Measurements from ENCODE around the gene CAPZB.

The CAPZB gene

DNA sequence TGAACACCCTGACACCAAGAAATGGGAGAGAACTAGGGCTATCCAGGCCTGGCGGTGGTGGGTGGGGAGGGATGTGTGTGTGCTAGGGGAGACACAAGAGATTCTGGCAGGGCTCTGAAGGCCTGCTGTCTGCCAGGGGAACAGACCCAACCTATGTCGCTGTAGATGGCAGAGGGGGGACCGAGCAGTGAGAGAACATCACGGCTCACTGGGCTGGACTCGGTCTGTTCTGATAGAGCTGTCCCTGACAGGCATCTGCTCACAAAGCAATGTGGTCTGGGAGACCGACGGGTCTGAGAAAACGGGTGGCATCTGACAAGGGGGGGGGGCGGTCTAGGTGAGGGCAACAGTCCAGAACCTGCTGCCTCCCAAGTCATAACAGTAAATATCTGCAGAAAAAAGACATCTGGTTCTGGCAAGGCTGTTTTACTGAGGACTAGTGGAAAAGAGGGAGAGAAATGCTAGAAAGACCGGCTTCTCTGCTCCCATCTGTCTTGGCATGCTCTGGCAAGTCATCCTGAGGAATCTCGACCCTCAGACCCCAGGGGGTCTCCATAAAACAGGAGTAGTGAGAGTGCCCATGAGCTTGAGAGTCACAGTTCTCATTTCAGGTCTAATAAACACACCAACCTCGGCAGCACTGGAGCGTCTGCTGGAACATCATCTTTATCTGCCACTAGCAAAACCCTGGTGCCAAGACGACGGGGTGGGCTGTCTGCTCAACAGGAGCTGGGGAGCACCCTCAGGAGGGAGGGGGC, 136.7 kb downstream of the CAPZB start:
- no peak for DNase-seq (ENCODE audit: low read depth, low spot score)

GRCh38 chr1:19347533-19348172, 137.7 kb downstream of the CAPZB start:
- no peak for DNase-seq (ENCODE audit: low read depth, low spot score)

DNA sequence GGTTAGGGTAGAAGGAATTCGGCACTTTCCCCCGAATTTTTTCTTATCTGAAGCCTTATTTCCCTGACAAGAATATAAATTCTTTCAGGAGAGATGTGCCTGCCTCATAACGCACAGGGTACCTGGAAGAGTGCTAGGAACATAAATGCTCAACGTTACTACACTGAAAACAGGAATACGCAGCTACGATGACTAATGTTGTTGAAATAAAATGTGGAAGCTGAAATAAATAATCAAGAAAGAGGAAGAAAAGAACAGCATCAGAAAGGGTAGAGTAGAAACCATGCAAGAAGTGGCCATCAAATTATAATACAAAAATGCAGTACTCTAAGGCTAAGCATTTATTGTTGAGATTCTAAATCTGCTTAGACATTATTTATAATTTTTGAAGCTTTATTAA, 139.3 kb downstream of the CAPZB start:
- no peak for DNase-seq (ENCODE audit: low read depth, low spot score)

DNA sequence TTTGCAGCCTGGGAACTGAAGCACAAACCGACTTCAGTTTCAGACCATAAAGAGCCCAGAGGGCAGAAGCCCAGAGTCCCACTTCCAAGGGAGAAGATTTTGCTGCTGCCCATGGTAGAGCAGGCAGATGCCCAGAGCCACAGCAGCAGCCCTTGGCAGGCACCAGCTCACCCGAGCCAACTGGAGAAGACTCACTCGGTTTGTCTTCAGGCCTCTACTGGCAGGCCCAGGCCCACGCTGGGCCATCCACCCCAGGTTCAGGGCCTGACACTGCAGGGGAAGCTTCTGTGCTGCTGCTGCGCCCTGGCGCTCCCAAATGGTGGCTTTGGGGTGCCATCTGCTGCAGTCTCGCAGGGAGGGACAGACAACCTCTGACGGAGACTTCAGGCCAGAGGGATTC, 139.9 kb downstream of the CAPZB start:
- no peak for DNase-seq (ENCODE audit: low read depth, low spot score)

- DNase-seq (ENCODE audit: low read depth, low spot score) = no peak
Observed at GRCh38 chr1:19344831-19345230, 140.5 kb downstream of the CAPZB start.

DNA sequence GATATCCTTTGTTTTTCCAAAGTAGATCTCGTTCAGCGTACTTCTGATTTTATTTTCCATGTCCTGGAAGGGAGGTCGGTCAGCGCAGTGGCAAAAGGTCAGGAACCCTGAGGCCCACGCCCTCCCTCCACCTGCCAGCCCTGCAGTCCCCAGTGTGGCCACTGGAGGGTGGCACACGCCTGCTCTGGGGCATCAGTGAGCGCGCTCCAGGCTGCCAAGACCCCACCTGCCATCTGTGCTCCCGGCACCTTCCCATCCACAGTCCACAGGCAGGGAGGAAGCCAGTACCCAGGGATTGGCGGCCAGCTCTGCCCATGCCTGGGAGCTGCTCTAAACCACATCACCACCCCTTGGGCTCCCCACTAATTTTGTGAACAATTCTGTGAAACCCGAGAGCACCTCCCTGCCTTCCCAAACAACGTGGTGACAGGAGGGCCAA, 140.9 kb downstream of the CAPZB start:
- peak; percentile 67 for DNase-seq (ENCODE audit: low read depth, low spot score)

GRCh38 chr1:19343617-19344350, 141.6 kb downstream of the CAPZB start:
- no peak for DNase-seq (ENCODE audit: low read depth, low spot score)

DNA sequence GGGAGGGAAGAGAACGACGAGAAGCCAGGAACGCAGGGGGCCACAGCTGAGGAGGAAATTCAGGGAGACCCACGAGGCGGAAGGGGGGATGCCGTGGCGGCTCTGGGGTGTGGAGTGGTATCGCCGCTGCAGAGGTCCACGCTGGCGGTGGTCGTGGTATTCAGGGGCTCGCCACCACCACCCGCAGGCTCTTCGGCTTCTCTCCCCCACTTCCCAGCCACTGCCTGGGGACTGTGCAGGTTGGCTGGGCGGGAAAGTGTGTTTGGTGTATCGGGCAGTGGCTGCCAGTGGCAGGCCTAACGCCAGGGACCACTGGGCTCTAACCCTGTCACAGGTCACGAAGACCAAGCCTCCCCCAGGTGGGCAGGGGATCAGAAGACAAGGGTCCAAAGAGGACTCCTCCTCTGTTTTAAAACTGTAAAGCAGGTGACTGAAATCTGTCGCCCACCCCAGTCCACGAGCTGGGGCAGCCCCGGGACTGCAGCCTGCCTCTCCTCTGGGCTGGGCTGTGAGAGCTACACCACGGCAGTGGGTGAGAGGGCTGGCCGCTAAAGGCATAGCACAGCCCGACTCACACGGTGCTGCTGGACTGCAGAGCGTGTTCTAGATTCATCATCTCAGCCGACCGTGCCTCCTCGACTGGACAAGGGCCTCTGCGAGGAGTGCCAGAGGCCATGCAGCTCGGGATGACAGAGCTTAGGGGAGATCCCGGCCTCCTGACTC, 142.3 kb downstream of the CAPZB start:
- DNase-seq (ENCODE audit: low read depth, low spot score) = no peak

- no peak for DNase-seq (ENCODE audit: low read depth, low spot score)
Observed at GRCh38 chr1:19342062-19342750, 143.1 kb downstream of the CAPZB start.

- DNase-seq (ENCODE audit: low read depth, low spot score) = peak; percentile 83
Observed at GRCh38 chr1:19341201-19342061, 143.9 kb downstream of the CAPZB start.

DNA sequence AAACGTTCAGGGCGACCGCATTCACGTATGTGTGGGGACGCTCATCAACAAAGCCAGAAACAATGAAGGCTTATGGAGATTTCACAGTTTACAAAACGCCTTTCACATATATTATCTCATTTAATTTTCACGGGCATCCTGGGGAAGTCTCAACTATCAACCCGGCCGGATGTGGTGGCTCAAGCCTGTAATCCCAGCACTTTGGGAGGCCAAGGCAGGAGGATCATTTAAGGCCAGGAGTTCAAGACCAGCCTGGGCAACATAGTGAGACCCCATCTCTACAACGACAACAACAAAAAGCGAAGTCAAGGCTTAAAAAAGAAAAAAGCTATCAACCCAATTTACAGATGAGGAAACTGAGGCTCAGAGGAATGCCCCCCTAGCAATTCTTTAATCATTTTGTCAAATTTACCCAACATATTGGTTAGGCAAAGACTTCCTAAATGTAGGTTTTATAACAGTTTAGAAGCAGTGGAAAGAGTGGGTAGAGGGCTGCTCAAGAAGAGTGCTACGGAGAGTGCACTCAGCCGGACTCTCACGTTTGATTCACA, 144.9 kb downstream of the CAPZB start:
- DNase-seq (ENCODE audit: low read depth, low spot score) = no peak

- DNase-seq (ENCODE audit: low read depth, low spot score) = no peak
Observed at GRCh38 chr1:19339214-19339861, 146.0 kb downstream of the CAPZB start.

DNA sequence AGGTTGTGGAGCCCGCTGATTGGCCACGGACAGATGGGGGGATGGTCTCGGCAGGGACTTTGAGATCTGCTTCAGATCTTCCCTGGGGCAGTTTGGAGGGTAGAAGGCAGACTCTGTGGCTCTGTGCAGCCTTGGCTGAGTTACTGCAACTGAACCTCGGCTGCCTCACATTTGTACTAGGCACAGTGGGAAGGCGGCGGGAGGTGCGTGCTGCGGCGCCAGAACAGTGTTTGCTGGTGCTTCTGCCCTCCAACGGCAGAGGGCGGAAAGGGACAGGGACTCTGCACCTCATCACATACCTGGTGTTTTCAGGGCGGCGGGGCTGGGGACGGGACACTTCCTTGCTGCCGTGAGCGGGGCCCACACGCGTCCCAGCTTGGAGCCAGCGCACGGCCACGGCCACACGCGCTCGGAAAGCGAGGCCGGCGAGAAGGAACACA, 147.0 kb downstream of the CAPZB start:
- DNase-seq (ENCODE audit: low read depth, low spot score) = peak; percentile 39

DNA sequence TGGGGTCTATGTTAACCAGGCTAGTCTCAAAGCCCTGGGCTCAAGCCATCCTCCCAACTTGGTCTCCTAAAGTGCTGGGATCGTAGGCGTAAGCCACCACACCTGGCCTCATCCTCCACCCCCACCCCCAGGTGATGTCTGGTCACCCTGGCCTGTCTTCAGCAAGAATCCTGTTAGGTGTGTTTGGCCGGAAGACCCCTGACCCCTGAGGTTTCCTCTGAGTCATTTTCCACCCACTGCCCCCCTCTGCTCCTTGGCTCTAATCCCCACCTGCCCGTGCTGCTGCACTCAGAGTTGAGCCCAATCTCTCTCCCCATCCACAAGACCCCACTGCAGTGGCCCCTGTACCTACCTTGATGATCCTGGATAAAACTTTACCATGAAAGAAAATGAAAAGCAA, 148.1 kb downstream of the CAPZB start:
- DNase-seq (ENCODE audit: low read depth, low spot score) = no peak

GRCh38 chr1:19336543-19336942, 148.8 kb downstream of the CAPZB start:
- DNase-seq (ENCODE audit: low read depth, low spot score) = peak; percentile 49

- DNase-seq (ENCODE audit: low read depth, low spot score) = no peak
Observed at GRCh38 chr1:19333587-19334354, 151.6 kb downstream of the CAPZB start.

DNA sequence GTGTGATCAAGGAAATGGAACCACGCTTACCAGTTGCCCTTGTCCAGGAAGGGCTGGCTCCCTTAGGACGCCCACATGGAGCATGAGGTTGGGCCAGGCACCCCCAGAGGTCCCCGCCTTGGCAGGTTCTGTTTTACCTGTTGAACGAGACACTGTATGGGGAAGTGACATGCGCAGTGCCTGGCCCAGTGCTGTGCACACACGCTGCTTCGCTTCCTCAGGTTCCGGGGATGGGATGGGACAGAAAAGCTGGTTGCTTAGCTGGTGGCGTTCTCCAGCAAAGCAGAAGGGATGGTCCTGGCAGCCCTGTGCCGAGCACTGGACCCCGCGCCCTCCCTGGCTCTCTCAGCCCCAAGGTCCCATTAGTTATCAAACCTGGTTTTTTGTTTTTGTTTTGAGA, 152.5 kb downstream of the CAPZB start:
- no peak for DNase-seq (ENCODE audit: low read depth, low spot score)

DNA sequence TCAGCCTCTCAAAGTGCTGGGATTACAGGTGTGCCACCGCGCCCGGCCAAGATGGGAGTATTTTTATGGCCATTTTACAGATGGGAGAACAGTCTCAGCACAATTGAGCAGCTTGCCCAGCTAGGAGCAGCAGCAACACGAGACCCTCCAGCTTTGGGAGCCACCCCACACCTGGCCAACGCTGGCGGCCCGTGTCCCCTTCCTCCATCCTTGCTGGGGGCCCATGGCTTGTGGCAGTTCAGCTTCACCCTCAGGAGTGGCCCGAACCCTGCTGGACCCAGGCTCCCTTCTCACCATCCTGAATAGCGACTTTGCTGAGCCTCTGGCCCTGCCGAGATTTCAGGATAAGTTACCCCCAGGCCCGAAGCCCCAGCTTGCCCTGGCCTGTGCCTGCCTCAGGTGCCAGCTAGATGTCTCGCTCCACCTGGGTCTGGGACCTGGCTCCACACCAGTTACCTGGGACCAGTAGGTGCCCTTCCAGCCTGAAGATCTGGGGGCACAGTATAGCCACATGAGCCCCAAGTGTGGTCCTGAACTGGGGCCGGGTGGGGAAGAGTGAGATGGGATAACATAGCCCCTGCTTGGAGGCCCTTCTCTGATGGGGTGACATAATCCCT, 154.0 kb downstream of the CAPZB start:
- no peak for DNase-seq (ENCODE audit: low read depth, low spot score)
